Esophagus muscularis mucosa (tissue), 4 donors: ENCODE measurements around the gene ZNF280B.
"Not testable (repeated sequence)": the region's sequence is repeated elsewhere in the genome, so short reads cannot be mapped to it uniquely, and the experiment has no call there.

ENCODE experiments used
- CTCF ChIP-seq, 3 experiments: fragments of 200-600 bp in 2 of 3; fragments of 450-650 bp in 1 of 3; sonication (generic) in 2 of 3; IDR thresholded peaks; one replicate each; pipeline ENCODE4 v1.5.1; 2017 to 2019; ENCODE audit warnings: antibody characterized with exemption in 3 of 3, mild to moderate bottlenecking in 2 of 3, moderate library complexity in 1 of 3
- EP300 ChIP-seq: sonication (generic); formaldehyde crosslinking; IDR thresholded peaks from one replicate; pipeline ENCODE4 v1.6.1; 2017; ENCODE audit warnings: antibody characterized with exemption
- POLR2A ChIP-seq: fragments of 450-650 bp; IDR thresholded peaks from one replicate; pipeline ENCODE4 v1.6.1; 2017; ENCODE audit warnings: antibody characterized with exemption, moderate library complexity, mild to moderate bottlenecking, low read depth
- POLR2AphosphoS5 ChIP-seq, 2 donors: sonication (generic); formaldehyde crosslinking; IDR thresholded peaks; one replicate each; pipeline ENCODE4 v1.6.1; 2017; ENCODE audit warnings: antibody characterized with exemption in 2 of 2

- not testable (repeated sequence) for TF ChIP-seq CTCF (IDR thresholded peaks at IDR 0.05); POLR2A; EP300; POLR2AphosphoS5 (IDR thresholded peaks at IDR 0.05)
Observed at GRCh38 chr22:22491589-22491988, 17.0 kb downstream of the ZNF280B start.
